HG03432 (cell line): ENCODE results near the gene TIMP3.

Source experiments
- ATAC-seq: cut with Tn5 transposase; IDR thresholded peaks from one replicate; pipeline ENCODE4 v1.9.1; 2021; ENCODE audit warnings: mild to moderate bottlenecking, moderate library complexity; ENCODE audit not compliant: unreplicated experiment

Gene TIMP3

DNA sequence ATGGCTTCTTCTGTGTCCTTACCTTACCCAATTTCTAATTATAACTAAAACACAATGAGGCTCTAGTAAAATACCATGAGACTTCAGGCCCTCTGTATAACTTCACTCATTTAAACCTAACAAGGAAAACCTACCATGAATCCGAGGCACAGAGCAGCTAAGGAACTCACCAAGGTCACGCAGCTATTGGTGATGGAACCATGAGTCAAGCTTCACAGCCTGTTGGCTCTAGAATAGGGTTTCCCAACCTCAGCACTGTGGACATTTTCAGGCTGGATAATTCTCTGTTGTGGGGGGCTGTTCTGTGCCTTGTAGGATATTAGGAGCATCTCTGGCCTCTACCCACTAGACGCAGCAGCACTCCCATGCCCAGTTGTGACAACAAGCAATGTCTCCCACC lies 75.7 kb downstream of the TIMP3 start:
- no peak for ATAC-seq

DNA sequence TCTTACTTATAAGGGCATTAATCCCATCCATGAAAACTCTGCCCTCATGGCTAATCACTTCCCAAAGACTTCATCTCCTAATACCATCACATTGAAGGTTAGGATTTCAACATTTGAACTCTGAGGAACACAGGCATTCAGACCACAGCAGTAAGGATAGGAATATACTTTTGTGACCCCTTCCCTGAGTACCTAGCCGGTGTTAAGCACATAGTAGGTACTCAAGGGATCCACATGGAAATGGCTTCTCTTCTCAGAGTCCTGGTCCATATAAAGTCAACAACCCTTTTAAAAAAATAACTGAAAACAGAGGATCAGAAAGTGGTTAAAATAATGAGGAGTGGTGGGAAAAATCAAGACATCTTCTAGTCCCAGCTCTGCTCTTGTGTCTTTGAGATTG lies 78.0 kb downstream of the TIMP3 start:
- no peak for ATAC-seq

DNA sequence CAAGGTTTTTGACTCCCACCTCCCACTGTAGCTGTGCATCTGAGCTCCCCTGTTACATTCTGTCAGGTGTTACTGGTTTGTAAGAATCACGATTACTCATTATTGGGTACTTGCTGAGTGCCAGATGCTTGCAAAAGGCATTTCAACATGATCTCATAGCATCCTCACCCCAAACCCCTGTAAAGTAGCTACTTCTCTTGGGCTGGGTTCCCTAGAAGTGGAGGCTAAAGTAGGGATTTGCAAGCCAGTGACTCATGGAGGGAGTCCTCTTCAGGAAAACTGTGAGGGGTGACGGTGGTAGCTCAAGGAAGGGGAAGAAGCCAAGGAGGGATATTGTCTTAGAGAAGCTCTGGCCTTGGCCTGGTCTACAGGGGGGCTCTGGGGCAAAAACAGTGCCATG lies 78.6 kb downstream of the TIMP3 start:
- ATAC-seq = no peak

DNA sequence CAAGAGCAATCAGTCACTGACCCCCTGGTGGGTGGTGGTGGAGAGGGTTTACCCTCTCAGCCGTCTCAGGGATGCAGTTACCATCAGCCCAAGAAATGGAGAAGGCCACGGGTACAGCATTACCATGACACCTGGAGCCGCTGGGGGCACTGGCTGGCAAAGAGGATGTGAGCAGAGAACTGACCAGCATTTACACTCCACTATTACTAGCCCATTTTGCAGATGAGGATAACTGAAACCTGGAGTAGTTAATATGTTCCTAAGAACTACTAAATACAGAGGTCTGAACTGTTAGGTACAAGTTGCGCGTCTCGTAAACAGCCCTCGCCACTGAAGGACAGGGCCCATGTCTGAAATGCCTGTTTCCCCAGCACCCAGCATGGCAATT lies 79.0 kb downstream of the TIMP3 start:
- ATAC-seq = no peak

DNA sequence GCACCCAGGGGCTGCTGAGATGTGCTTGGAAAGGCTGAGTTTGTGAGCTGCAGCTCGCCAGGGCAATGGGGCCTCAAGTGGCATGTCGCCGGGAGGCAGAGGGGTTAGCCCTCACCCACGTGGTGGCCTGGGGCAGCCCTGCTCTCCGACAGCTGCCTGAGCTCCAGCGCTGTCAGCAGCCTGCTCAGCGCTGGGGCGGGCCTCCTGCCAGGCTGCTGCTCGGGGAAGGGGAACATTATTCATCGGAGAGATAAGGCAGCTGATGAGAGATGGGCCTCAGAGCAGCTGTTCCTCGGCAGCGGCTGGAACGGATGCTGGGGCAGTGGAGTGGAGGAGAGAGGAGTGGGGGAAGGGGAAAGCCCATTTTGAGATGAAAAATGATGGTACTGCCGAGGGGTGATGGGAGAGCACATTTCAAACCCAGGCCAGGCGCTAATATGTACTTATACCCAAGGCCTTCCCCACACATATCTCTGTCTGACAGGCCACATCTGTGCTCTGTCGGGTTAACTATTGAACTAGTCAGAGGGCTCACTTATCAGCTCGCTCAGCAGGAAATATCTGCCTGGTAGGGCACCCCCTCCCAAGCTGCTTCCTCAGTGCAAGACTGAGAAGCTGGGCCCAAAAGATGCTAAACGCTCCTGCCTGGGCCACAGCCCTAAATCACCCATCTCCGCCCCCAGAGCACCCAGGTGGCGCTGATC lies 79.5 kb downstream of the TIMP3 start:
- ATAC-seq = no peak

DNA sequence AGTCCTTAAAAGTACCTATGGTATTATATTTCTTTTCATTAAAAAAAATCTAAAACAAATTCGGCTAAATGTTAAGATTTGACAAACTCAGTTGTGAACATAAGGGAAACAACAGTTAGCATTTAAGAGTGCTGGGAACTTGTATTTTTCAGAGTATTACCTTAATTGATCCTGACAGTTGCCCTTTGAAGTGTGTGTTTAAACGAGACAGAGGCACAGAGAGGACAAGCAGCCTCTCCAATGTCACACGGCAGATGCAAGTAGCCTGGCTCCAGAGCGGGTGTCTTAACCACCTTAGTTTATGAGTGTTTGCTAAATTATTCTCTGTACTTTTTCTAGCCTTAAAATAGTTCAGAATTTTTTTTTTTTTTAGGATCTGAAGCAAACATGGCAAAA lies 80.9 kb downstream of the TIMP3 start:
- no peak for ATAC-seq

DNA sequence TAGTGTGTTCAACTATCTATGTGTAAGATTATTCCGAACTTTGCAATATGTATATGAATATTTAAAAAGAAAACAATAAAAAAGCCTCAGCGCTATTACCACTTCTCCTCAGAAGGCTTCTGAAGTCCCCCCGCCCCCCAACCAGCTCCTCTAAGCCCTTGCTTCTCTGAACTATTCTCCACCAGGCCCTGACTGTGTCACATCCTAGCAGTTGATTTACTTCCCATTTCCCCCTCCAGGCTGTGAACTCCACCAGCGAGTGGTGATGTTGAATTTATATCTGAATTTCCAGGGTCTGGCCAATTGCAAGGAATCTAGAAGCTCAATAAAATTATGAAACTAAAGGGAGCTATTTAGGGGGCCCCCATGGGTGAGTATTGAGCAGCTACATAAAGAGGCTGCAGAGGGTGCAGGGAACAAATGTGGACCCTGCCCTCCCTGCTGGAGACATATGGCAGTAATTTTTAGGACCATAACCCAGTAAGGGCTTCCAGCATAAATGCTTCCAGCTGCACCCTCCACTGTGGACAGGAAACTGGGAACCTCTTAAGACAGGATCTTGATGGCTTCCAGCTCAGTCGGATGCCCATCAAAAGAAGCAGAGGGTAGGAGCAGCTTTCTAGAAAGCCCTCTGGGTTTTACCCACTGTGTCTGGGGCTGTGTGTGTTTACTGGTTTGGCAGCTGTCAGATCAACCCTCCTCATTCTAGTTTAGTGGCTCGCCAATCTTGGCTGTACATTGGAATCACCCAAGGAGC lies 81.4 kb downstream of the TIMP3 start:
- ATAC-seq = no peak

DNA sequence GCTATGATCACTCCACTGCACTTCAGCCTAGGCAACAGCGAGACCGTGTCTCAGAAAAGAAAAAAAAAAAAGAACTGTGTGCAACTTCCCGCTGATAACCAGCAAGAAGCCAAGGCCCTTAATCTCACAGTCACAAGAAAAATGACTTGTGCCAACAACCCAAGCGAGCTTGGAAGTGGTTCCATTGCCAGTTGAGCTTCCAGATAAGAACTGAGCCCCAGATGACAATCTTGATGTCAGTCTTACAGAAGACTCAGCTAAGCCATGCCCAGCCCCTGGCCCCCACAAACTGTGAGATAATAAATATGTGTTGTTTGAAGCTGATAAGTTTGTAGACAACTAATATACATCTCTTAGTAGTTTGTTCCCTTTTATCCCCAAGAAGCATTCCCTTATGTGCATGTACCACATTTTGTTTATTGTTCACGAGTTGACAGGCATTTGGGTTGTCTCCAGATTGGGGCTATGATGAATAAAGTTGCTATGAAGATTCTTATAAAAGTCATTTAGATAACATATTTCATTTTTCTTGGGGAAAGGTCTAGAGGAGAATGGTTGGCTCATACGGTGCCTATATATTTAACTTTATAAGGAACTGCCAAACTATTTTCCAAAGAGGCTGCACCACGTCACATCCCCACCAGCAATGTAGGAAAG lies 85.9 kb downstream of the TIMP3 start:
- ATAC-seq = no peak

DNA sequence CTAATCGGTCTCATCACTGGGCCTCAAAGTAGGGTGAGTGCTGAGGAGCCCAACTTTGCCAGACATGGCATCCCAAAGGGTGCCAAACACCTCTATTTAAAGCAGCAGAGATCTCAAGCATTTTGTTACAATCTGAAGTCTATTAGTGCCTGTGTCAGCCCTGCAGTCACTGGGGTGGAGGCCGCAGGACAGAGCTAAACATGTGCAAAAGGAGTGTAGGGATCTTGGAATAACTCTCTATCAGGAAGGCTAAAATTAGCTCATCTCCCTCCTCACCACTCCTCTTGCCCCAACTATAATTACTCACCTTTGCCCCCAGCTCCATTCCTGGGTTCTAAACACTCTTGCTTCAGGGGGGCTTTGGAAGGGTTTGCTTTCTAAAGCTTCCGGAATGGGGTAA lies 87.5 kb downstream of the TIMP3 start:
- ATAC-seq = no peak

DNA sequence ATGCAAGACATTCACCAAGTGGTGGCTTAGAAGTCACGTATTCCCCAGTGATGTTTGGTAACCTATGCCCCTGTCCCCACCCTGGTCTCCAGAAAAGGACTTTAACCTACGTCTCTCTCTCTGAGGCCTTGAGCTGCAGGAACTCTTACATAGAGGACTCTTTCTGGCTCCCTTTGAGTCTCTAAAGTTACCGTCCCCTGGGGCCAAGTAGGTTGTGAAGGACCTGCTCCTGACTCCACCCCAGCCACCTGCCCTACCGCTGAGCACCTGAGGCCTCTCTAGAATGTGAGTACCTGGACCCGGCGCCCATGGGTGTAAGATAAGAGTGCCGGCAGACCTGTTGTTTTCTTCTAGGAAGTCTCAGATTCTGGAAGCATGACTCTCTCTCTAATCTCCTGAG lies 95.4 kb downstream of the TIMP3 start:
- no peak for ATAC-seq

DNA sequence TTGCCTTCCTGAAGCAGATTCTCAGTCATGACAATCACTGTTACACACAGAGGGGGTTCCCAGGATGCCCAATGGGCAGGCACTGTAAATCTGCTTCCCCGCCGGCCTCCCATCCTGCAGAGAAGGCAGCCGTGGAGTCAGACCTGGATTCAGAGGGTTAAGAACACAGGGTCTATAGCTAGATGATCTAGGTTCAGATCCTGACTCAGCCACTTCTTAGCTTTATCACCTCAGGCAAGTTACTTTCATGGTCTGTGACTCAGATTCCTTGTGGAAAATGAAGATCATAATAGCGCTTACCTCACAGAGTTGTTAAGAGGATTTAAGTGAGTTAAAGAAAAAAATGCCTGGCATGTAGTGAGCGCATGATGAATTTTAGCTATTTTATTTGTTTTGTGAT lies 95.9 kb downstream of the TIMP3 start:
- no peak for ATAC-seq

DNA sequence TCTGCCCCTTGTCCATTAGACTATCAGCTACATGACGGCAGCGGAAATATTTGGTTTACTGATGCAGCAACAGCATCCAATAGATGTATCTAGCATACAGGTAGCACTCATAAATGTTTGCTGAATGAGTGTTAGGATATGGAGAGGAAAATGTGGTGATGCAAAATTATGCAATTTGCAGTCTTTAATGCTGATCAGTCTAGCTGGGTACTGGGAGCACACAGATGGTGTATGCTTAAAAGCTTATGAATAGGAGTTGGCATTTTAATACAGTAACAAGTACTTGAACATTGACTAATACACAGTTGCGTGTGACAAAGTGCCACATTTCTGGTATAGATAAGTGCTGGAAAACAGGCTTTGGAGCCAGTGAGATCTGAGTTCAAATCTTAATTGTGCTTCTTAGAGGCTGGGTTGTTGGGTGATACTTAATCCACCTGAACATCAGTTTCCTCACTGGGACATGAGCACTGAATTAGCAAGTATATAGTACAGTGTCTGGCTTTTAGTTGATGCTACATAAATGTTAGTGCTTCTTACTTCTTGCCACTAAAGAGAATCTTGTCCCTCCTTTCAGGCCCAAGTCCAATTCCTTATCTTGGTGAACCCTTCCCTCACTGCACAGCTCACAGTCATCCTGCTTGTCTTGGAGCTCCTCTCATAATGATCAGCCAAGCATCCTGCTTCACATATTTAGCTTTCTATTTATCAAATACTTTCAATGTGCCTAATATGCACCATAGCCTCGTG lies 99.6 kb downstream of the TIMP3 start:
- ATAC-seq = no peak

DNA sequence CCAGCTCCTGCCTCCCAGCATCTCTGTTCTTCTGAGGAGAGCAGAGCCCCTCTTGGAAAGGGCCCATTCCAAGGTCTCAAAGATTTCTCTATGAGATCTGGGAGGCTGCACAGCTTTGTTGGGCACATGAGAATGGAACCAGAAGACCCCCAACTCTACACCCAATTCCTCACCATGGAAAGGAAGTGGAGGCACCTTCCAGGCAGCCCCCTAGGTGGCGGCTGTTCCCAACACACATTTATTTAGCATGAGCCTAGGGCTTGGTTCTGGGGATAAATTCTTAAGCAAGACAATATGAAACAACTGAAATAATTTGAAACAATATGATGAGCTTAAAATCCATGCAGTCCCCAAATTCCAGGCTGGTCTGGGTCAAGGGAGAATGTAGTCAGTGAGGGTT lies 100.4 kb downstream of the TIMP3 start:
- no peak for ATAC-seq

DNA sequence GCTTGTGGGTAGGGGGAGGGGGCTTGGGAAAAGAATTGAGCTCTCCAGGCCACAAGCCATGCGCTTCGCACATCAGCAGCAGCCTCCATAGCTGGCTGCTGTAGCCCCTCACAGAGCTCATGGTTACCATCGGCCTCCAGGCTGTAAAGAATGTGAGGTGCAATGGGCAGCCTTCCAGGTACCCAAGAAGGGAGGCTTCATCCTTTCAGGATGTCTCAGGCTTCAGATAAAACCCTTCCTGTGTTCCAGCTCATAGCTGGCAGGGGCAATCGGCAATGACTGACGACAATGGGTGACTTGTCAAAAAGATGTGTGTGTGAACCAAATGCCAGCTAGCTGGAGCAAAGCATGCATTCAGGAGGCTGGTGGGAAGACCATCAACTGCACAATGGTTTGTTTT lies 102.0 kb downstream of the TIMP3 start:
- no peak for ATAC-seq

DNA sequence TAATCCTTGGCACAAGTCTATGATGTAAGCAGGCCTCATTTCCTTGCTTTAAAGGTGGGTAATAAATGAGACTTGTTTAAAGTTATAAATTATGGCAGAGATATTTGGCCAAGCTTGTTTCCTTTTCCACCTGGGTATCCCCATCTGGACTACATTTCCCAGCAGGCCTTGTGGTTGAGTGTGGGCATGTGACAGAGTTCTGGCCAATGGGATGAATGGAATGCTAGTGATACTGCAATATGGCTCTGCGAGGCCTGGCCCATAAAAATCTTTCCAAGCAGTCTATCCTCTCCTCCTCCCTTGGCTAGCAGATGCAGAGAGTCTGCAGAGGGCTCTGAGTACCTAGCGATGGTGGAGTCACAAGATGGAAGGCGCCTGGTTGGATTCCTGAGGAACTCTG lies 102.5 kb downstream of the TIMP3 start:
- no peak for ATAC-seq

DNA sequence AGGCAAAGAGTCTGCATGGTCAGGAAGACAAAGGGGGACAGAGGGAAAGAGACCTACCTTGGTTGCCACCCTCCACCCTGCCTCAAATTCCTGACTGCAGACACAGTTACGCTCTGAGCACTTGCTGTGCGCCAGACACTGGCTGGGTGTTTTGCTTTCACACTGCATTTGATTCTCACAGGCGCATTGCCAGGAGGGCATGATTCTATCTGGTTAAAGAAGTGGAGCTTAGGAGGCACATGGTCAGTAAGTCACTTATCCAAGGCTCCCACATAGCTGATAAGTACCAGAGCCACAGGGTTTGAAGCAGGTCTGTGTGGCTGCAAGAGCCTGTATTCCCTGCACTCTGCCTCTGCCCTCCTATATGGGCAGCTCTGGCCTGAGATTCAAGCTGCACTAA lies 103.9 kb downstream of the TIMP3 start:
- no peak for ATAC-seq

DNA sequence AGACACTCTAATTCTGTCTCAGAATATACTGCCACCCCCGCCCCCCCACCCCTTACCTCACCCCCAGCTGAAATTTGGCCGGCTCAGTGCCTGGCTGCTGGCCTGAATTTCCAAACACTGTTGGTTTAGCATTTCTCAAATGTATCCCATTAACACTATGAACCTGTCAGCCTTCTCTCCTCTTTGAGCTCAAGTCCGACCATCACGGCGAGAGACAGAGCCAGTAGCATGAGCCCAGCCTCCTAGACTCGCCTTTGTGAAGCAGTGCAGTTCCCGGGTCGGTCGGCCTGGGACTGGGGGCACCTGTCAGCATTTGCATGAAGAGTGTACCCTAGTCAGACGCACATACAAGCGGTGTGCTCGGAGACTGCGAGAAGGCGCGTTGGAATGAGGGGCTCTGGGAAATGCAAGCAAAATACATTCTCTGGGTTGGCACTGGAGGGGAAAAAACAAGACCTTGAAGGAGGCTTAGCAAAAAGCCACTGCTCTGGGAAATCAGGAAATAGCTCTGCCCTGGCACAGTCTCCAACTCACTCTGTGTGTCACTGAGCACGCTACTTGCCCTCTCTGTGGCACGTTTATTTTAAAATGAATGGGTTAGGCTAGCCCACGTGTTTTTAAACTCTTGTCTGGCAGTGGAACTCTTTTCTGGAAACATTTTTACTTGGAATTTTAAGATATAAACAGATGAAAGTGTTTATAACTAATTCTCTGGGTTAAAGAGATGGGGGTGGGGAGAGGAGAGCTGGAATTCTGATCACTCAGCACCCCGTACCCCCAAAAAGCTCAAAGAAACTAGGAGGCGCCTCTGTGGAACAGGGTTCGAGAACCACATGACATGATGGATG lies 108.3 kb downstream of the TIMP3 start:
- ATAC-seq = no peak

DNA sequence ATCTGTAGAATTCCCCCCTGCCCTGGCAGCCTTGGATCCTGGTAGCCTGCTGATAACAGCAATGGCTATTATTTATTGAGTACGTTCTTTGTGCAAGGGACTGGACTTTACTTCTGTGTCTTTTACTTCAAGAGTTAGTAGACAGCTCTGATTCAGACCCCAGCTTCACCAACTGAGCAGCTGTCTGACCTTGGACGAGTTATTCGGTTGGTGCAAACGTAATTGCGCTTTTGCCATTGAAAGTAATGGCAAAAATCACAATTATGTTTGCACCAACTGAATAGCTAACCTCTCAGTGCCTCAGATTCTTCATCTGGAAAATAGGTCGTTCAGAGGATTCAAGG lies 108.9 kb downstream of the TIMP3 start:
- ATAC-seq = no peak

DNA sequence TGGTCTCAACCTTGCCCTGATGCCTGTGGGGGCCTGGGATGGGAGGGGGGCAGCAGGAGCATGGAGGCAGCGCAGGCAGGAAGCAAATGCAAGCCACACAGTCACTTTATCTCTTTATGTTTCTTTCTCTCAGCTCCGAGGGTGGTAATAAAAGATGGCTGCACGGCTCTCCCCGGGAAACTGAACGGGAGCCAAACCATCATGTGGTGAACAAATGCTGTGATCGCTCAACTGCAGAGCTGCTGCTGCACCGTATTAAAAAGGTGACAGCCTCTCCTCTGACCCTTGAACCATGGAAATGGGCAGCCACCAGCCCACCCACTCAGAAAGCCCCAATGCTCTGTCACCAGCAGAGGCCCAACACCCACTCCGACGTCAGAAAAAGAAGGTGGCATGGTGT lies 110.0 kb downstream of the TIMP3 start:
- no peak for ATAC-seq
